Measurements from ENCODE around the gene PRXL2A. TPM values are rescaled to one million over a fixed set of nuclear protein-coding genes. Genes with fewer than 3 reads are reported as not detected.

The PRXL2A gene
- total RNA-seq, 1 donor from 2014 or later, result 72.4 TPM

DNA sequence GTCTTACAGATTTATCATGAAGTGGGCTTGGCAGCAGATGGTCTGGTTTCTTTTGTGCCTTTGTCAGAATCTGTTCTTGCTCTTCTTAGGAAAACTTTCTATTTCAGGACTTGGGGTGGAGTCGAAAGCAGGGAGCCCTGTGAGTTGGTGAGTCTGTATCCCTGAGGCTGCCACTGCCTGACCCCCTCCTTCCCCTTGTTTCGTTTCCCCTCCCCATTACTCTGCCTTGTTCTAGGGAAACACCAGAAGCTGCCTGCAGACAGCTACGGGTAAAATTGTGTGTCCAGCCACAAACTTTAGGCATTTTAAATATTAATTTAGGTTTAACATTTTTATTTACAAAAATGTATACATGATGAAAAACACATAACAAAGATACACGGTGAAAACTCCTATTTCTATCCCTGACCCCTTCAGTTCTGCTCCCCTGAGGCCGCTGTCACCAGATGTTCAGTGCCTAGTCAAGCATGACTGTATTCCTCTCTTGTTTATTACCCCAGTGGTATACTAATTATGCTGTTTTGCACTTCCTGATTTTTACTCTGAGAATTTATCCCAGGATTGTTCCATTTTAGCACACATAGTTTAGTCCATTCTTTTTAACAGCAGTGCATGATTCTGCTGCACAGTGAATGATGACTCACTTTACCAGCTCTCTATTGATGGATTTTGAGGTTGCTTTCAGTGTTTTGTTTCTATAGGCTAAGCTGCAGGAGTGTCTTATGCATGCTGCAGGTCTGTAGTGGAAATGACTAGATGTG, 54.8 kb downstream of the PRXL2A start:
- Histone ChIP-seq H3K4me3 (ENCODE audit: low read depth, low read length) (no peak overlapping the region), H3K27me3 (ENCODE audit: control insufficient read depth, insufficient read depth, low read length) (no peaks in the 10 kb centered on the region), H3K36me3 (ENCODE audit: control insufficient read depth, insufficient read depth, low read length) (peaks cover 1% of the 10 kb centered on the region)
- no peak for DNase-seq (ENCODE audit: low read depth)
- TF ChIP-seq, protein P1, sequence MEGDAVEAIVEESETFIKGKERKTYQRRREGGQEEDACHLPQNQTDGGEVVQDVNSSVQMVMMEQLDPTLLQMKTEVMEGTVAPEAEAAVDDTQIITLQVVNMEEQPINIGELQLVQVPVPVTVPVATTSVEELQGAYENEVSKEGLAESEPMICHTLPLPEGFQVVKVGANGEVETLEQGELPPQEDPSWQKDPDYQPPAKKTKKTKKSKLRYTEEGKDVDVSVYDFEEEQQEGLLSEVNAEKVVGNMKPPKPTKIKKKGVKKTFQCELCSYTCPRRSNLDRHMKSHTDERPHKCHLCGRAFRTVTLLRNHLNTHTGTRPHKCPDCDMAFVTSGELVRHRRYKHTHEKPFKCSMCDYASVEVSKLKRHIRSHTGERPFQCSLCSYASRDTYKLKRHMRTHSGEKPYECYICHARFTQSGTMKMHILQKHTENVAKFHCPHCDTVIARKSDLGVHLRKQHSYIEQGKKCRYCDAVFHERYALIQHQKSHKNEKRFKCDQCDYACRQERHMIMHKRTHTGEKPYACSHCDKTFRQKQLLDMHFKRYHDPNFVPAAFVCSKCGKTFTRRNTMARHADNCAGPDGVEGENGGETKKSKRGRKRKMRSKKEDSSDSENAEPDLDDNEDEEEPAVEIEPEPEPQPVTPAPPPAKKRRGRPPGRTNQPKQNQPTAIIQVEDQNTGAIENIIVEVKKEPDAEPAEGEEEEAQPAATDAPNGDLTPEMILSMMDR (IDR thresholded peaks at IDR 0.05; ENCODE audit: insufficient read depth, low read length, poor library complexity, severe bottlenecking), result no peak

DNA sequence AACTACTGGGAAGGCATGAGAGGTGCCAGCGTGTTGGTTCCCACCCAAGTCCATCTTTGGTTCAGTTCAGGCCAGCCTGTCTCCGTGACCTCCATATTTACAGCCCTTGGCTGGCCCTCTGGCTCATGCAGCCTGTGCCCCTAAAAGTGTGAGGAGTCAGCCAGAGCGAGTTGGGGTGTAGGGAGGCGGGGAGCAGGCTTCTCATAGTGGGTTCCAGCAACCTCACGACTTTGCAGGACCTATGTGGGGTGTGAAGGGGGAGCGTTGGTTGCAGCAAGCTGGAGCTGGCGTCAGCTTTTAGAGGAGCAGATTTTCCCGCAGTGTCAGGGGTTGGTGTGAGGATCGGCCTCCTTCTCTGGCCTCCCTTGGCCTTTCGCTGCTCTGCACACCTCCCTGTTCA, 55.5 kb downstream of the PRXL2A start:
- no peak overlapping the region for H3K4me3 ChIP-seq (ENCODE audit: low read depth, low read length)
- TF ChIP-seq, protein P1 (IDR thresholded peaks at IDR 0.05; ENCODE audit: insufficient read depth, low read length, poor library complexity, severe bottlenecking), result no peak

DNA sequence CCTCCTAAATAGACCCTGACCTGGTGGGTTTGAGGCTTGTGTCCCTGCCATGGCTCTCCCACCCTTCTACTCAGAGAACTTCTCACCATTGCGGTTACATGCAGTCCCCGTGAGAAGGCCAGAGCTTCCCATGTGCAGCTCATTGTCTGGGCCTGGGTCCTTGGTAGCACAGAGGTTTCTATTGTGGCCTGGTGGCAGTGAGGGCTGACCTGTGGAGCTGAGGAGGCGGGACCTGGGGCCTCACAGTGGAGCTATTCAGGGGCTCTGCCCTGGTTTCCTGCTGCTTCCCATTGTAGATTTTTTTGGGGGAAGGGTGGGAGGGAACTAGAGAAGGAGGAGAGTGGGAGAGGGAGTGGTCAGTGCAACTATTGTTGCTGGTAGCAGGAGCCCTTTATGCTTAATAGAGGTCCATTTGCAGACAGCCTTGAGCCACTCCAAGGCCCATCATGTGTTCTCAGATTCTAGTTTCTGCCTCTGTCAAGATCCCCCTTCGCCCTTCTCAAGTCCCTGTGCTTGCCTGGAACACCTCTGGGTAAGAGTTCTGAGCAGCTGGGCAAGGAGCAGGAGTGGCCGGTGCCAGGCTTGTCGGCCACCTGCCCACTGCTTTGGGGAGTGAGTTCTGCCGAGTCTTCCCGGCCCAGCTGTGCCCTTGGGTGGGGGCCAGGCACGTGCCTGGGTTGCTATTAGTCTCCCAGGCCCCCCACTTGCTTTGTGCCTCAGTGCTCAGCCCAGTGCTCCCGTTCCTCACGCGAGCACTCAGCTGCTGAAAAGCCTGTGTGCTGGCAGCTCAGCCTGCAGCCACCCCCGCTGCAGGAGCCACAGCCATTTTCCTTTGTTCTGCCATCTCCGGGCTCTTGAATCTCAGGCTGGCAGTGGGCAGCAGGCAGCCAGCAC, 56.5 kb downstream of the PRXL2A start:
- H3K27me3 ChIP-seq (ENCODE audit: control insufficient read depth, insufficient read depth, low read length), result no peaks in the 10 kb centered on the region
- no peak overlapping the region for H3K4me3 ChIP-seq (ENCODE audit: low read depth, low read length)
- TF ChIP-seq, protein P1 (IDR thresholded peaks at IDR 0.05; ENCODE audit: insufficient read depth, low read length, poor library complexity, severe bottlenecking), result no peak
- no peak for DNase-seq (ENCODE audit: low read depth)
- H3K36me3 ChIP-seq (ENCODE audit: control insufficient read depth, insufficient read depth, low read length), result peaks cover 1% of the 10 kb centered on the region

More for the DNA sequence above, 55.5 kb downstream of the PRXL2A start:
- Histone ChIP-seq H3K27me3 (ENCODE audit: control insufficient read depth, insufficient read depth, low read length) (no peaks in the 10 kb centered on the region), H3K36me3 (ENCODE audit: control insufficient read depth, insufficient read depth, low read length) (peaks cover 1% of the 10 kb centered on the region)
- DNase-seq (ENCODE audit: low read depth), result no peak

DNA sequence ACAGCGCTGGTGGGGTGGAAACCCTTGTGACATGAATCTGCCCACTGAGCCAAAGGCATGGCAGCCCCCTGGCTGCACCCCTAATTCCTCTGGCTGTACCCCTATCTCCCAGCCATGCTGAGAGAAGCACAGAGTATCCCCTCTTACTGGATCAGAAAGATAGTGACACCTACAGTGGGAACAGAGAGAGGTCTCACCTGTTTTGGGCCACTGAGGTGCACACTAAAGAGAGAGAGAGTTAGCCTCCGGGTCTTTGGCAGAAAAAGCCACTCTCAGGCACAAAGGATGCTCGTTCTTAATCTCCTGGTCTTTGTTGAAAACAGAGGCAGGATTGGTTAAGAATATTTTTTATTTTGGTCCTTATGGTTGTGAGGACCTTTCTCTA, 57.1 kb downstream of the PRXL2A start:
- H3K36me3 ChIP-seq (ENCODE audit: control insufficient read depth, insufficient read depth, low read length), result peaks cover 1% of the 10 kb centered on the region
- no peaks in the 10 kb centered on the region for H3K27me3 ChIP-seq (ENCODE audit: control insufficient read depth, insufficient read depth, low read length)
- no peak overlapping the region for H3K4me3 ChIP-seq (ENCODE audit: low read depth, low read length)
- TF ChIP-seq, protein P1 (IDR thresholded peaks at IDR 0.05; ENCODE audit: insufficient read depth, low read length, poor library complexity, severe bottlenecking), result no peak
- DNase-seq (ENCODE audit: low read depth), result no peak

DNA sequence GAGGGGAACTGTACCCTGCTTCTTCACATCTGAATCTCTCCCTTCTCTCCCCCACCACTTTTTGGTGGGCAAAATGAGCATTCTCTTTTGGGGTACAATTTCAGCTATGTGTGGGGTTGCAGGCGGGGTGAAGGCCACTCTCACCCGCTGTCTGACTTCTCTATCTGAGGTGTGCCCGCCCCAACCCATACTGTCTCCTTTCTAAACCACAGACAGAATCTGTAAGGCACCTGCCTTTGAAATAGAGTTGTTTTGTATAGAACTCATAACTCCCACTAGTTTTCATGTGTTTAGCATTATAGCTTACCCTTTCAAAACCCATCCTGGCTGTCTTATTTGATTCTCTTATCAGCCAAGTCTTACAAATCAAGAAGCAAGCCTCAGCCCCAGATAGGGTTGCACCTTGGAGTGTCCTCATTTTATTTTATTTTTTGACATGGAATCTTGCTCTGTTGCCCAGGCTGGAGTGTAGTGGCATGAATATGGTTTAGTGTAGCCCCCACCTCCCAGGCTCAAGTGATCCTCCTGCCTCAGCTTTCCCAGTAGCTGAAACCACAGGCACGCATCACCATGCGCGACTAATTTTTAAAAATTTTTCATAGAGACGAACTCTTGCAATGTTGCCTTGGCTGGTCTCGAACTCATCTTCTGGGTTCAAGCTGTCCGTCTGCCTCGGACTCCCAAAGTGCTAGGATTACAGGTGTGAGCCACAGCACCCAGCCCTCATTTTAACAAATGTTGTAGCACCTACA, 57.7 kb downstream of the PRXL2A start:
- peaks cover 1% of the 10 kb centered on the region for H3K36me3 ChIP-seq (ENCODE audit: control insufficient read depth, insufficient read depth, low read length)

More for the DNA sequence above, 57.7 kb downstream of the PRXL2A start:
- H3K27me3 ChIP-seq (ENCODE audit: control insufficient read depth, insufficient read depth, low read length), result no peaks in the 10 kb centered on the region
- TF ChIP-seq, protein P1 (IDR thresholded peaks at IDR 0.05; ENCODE audit: insufficient read depth, low read length, poor library complexity, severe bottlenecking), result no peak
- H3K4me3 ChIP-seq (ENCODE audit: low read depth, low read length), result no peak overlapping the region
- DNase-seq (ENCODE audit: low read depth), result no peak

Measured in kidney epithelial cell (primary cell).